Measurements from ENCODE around the gene SLC38A8. TPM values are rescaled to one million over a fixed set of nuclear protein-coding genes. Genes with fewer than 3 reads are reported as not detected.

SLC38A8 gene
- total RNA-seq, 3 donors from 2014 or later (not counting 1 experiment from before 2014, with no cell fraction given) = not detected

DNA sequence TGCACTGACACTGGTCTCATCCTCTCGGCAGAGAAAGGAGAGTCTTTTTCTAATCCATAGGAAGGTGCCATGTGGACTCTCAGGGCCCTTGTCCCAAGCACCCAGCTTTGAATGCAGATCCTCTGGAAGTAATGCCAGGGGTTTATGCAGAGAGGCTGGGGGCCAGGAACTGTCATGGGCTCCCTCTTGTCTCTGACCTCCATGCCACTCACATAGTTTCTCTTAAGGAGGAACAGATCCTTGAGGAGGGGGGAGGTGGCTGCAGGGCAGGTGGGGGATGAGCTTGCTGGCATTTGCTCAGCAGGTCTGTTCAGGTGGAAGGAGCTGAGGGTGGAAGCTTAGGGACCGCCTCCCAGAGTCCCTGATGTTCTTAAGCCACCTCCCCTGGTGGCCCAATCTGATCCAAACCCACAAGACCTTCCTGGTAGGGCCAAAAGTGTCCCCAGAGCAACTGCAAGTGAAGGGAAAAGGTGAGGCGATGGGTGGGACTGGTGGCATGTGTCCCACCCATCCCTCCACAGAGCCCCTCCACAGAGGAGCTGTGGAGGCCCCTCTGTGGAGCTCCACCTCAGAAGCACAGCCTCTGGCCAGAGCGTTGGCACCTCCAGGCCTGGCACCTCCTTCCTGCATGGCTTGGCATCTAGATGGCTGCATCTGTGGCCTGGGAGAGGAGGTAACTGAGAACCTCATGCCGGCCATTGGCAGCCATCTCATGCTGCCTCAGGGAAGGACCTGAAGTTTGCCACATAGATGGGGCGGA, 65.4 kb downstream of the SLC38A8 start:
- no peak for DNase-seq
- H3K4me1 ChIP-seq (ENCODE audit: control insufficient read depth, insufficient read depth, low read length) = no peaks in the 10 kb centered on the region
- H3K27me3 ChIP-seq (ENCODE audit: control insufficient read depth, insufficient read depth, low read length) = no peaks in the 10 kb centered on the region
- ATAC-seq = no peak
- Mint-ChIP-seq H3K4me1 (no peaks in the 10 kb centered on the region), H3K27ac (no peak overlapping the region), H3K9me3 (no peaks in the 10 kb centered on the region), H3K4me3 (no peak overlapping the region), H3K27me3 (ENCODE audit: low read depth in 2 of 2) (no peaks in the 10 kb centered on the region), H3K36me3 (no peaks in the 10 kb centered on the region)
- no peak overlapping the region for H3K4me3 ChIP-seq (ENCODE audit: low read length)
- H3K27ac ChIP-seq (ENCODE audit: low read length) = no peak overlapping the region
- peaks cover 5% of the 10 kb centered on the region for H3K9me3 ChIP-seq (ENCODE audit: control insufficient read depth, insufficient read depth, low read length)
- intact Hi-C loops (cut with micrococcal nuclease) = no loop called here
- no peaks in the 10 kb centered on the region for H3K36me3 ChIP-seq (ENCODE audit: control insufficient read depth, insufficient read depth, low read length)
- WGBS (ENCODE audit: insufficient coverage) = 90% methylated on average over 6 of the region's 6 CpGs
- TF ChIP-seq, protein P1, sequence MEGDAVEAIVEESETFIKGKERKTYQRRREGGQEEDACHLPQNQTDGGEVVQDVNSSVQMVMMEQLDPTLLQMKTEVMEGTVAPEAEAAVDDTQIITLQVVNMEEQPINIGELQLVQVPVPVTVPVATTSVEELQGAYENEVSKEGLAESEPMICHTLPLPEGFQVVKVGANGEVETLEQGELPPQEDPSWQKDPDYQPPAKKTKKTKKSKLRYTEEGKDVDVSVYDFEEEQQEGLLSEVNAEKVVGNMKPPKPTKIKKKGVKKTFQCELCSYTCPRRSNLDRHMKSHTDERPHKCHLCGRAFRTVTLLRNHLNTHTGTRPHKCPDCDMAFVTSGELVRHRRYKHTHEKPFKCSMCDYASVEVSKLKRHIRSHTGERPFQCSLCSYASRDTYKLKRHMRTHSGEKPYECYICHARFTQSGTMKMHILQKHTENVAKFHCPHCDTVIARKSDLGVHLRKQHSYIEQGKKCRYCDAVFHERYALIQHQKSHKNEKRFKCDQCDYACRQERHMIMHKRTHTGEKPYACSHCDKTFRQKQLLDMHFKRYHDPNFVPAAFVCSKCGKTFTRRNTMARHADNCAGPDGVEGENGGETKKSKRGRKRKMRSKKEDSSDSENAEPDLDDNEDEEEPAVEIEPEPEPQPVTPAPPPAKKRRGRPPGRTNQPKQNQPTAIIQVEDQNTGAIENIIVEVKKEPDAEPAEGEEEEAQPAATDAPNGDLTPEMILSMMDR (IDR thresholded peaks at IDR 0.05) = no peak

GRCh38 chr16:83975590-83976260, 66.9 kb downstream of the SLC38A8 start:
- Mint-ChIP-seq H3K4me3 (no peak overlapping the region), H3K36me3 (no peaks in the 10 kb centered on the region), H3K9me3 (no peaks in the 10 kb centered on the region), H3K27ac (no peak overlapping the region), H3K27me3 (ENCODE audit: low read depth in 2 of 2) (no peaks in the 10 kb centered on the region), H3K4me1 (no peaks in the 10 kb centered on the region)
- intact Hi-C loops (cut with micrococcal nuclease) = no loop called here
- H3K36me3 ChIP-seq (ENCODE audit: control insufficient read depth, insufficient read depth, low read length) = no peaks in the 10 kb centered on the region
- no peaks in the 10 kb centered on the region for H3K27me3 ChIP-seq (ENCODE audit: control insufficient read depth, insufficient read depth, low read length)
- ATAC-seq (no peak), DNase-seq (no peak)
- WGBS (ENCODE audit: insufficient coverage) = 81% methylated on average over 15 of the region's 15 CpGs
- no peaks in the 10 kb centered on the region for H3K4me1 ChIP-seq (ENCODE audit: control insufficient read depth, insufficient read depth, low read length)
- no peak overlapping the region for H3K4me3 ChIP-seq (ENCODE audit: low read length)
- TF ChIP-seq, protein P1 (IDR thresholded peaks at IDR 0.05) = no peak
- H3K9me3 ChIP-seq (ENCODE audit: control insufficient read depth, insufficient read depth, low read length) = peaks cover 5% of the 10 kb centered on the region
- H3K27ac ChIP-seq (ENCODE audit: low read length) = no peak overlapping the region

DNA sequence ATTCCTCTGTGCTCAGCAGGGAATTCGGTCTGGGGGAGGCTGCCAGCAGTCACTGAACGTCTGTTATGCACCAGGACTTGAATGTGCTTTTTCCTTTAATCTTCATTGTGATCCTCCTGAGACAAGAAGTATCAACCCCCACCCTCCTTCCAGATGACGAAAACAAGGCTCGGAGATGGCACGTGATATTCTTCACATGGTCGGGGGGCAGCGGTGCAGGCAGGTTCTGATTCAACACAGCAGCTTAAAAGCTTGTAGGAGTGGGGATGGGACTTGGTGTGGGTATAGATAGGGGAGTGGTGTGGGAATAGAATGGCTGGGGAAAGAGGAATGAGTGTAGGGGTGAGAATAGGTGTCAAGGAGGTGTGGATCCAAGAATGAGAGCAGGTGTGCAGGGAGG, 68.1 kb downstream of the SLC38A8 start:
- intact Hi-C loops (cut with micrococcal nuclease) = no loop called here
- Histone ChIP-seq H3K27ac (ENCODE audit: low read length) (no peak overlapping the region), H3K27me3 (ENCODE audit: control insufficient read depth, insufficient read depth, low read length) (peaks cover 3% of the 10 kb centered on the region), H3K9me3 (ENCODE audit: control insufficient read depth, insufficient read depth, low read length) (peaks cover 5% of the 10 kb centered on the region), H3K4me3 (ENCODE audit: low read length) (no peak overlapping the region), H3K4me1 (ENCODE audit: control insufficient read depth, insufficient read depth, low read length) (no peaks in the 10 kb centered on the region), H3K36me3 (ENCODE audit: control insufficient read depth, insufficient read depth, low read length) (no peaks in the 10 kb centered on the region)
- TF ChIP-seq, protein P1 (IDR thresholded peaks at IDR 0.05) = no peak
- Mint-ChIP-seq H3K27me3 (ENCODE audit: low read depth in 2 of 2) (peaks cover 0 to 6% of the 10 kb centered on the region in 2 donors), H3K27ac (no peak overlapping the region), H3K9me3 (no peaks in the 10 kb centered on the region), H3K4me1 (no peaks in the 10 kb centered on the region), H3K36me3 (no peaks in the 10 kb centered on the region), H3K4me3 (no peak overlapping the region)
- no peak for ATAC-seq
- no peak for DNase-seq
- 57% methylated on average over 7 of the region's 7 CpGs for whole genome bisulfite sequencing (ENCODE audit: insufficient coverage)
